ENCODE results near the gene ARL3.
A peak's percentile ranks its signal among the peaks of the same experiment; 100 is the strongest.

Gene ARL3

GRCh38 chr10:102633287-102633686 is 80.9 kb downstream of the ARL3 start:
- peak; percentile 27 to 48 for DNase-seq

DNA sequence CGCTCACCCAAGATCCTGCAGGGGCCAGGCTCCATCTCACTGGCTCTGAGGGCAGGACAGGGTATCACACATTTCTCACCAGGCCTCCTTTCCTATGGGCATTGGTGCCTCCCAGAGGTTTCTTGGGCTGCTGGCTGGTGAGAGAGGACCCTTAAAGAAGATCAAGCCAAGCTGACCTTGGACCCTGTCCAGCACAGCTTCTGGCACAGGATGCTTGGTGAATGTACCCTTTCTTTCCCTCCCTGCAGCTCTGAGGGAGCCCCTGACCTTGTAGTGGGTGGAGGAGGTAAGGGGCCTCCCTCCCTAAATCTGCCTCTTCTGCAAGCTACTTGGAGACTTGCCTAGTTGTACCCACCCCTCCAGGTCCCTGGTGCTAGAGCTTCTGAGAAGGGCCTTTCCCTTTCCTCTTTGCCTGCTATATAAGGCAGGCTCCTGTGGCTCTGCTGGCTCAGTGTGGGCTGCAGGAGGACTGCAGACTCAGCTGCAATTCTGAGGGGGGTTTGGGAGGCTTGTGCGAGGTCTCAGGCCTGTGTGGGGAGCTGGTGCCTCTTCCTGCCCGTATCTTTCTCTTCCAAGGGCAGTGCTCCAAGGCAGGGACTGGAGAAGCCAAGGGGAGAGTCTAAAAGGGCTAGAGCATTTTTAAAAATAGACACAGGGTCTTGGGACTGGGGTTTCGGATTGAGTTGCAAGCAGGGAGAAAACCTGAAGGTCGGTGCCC is 81.6 kb downstream of the ARL3 start:
- DNase-seq: no peak

DNA sequence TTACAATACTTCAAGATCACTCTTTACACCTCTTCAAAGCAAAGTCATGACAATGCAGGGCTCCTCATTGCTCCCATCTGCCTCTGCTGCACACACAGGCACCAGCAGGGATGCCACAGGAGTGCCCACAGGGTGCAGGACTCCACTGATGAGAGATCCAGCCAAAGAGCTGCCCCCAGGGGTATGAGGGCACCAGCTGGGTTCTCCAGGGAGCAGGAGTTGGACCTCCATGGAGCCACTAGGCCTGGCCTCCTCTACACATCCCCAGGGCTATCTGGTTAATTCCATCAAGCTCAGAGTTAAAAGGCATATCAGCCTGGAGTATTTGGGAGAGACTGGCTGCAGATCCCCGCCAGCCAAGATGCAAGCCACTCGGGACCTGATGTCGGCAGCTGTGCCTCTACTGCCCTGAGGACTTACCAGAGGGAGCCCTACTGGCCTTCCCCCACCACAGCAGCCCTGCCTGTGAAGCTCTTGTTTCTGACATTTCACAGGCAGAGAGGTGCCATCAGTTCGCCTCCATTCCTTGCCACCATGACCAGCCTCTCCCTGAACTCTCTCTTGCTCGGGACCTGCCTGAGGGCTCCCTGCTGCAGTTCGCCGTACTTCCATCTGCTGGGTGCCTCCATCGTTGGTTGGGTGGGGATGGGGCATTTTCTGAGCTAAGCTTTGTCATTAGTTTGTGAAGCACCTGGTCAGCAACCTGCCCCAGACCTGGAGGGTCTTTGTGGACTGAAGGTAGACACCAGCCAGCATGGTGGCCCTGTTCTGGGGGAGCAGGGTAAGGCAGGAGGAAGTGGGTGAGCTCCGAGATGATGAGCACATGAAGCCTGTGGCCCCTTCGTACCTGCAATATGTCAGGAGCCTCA is 82.4 kb downstream of the ARL3 start:
- no peak for DNase-seq

DNA sequence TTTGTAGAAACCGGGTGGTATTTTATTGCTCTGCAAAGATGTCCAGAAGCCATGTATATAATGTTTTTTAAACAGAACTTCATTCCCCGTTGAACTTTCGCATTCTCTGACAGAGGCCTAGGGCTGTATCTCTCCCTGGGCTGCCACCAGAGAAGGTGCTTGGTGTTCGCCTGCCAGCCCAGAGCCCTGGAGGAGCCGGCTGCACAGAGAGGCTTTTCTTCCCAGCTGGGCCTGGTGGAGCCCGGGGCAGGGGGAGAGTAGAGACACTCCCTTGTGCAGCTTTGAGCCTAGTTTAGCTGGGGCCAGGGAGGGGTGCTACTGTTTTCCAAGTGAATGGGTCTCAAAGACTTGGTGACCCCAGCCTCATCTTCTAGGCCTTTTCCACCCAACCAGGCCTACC is 83.5 kb downstream of the ARL3 start:
- no peak for DNase-seq

DNA sequence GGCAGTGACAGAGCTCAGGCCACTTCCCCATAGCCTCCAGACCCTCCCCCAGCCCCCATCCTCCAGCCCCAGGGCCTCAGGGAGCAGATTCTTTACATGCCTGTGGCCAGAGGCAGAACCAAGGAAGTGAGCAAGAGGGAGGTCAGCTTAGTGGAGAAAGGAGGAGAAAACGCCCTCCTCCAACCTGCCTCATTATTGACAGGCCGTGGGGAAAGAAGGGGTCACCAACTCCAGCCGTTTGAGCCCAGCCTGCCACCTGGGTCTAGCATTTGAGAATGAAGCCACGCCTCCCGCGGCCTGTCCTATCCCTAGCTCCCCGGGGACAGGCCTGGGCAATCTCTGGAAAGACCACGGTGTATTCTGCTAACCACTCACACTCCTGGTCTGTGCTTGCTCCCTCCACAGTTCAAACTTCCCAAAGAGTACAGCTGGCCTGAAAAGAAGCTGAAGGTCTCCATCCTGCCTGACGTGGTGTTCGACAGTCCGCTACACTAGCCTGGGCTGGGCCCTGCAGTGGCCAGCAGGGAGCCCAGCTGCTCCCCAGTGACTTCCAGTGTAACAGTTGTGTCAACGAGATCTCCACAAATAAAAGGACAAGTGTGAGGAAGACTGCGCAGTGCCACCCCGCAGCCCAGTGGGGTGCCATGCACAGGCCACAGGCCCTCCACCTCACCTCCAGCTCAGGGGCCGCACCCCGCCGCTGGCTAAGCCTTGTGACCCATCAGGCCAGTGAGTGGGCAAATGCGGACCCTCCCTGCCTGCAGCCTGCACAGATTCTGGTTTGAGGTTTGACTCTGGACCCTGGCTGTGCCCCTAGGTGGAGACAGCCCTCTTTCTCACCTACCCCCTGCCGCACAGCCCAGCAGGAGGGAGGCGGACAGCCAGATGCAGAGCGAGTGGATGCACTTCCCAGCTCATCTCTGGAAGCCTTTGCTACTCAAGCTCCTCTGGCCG is 84.3 kb downstream of the ARL3 start:
- no peak for DNase-seq

DNA sequence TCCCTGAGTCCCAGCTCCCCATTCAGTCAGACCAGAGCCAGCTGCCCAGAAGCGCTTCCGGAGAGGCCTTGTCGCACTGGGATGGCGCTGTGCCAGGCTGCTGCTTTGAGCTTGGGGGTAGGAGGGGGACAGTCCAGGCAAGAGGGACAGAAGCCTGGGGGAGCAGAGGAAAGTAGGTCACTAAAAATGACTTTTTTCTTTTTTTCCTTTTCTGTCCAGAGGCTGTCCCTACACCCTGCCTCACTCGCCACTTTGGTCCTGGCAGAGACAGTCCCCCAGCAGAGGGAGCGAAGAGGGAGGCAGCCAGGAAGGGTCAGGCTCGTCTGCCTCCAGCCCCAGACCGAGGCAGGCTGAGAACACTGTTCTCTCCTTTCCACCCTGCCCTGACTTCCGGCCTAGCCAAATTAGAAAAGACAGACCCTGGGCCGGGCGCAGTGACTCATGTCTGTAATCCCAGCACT is 85.7 kb downstream of the ARL3 start:
- DNase-seq: no peak

DNA sequence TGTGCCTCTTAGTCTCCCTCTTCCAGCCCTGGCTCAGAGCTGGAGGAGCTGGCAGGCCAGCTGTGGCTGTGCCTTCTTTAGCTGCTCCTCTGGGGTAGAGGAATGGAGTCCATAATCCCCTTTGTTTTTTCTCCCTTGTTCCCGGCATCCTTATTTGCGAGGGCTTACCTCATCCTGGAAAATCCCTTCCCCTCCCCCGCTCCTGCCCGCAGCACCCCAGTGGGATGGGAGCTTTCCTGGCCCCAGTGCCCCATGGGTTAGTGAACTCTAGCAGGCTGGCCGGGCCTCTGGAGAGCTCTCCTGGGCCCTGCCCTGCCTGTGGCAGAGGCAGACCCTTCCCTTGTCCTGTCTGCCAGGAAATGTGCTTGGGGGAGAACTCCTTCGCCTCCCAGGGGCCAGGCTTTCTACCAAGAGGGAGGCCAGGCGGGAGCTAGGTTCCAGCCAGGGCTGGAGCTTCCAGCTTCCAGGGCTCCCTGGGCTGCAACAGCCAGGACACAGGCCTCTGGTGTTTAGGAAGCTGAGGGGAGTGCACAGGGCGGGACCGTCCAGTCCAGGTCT is 86.4 kb downstream of the ARL3 start:
- no peak for DNase-seq

- DNase-seq: no peak
These were observed 86.9 kb downstream of the ARL3 start for GRCh38 chr10:102627291-102627735.

DNA sequence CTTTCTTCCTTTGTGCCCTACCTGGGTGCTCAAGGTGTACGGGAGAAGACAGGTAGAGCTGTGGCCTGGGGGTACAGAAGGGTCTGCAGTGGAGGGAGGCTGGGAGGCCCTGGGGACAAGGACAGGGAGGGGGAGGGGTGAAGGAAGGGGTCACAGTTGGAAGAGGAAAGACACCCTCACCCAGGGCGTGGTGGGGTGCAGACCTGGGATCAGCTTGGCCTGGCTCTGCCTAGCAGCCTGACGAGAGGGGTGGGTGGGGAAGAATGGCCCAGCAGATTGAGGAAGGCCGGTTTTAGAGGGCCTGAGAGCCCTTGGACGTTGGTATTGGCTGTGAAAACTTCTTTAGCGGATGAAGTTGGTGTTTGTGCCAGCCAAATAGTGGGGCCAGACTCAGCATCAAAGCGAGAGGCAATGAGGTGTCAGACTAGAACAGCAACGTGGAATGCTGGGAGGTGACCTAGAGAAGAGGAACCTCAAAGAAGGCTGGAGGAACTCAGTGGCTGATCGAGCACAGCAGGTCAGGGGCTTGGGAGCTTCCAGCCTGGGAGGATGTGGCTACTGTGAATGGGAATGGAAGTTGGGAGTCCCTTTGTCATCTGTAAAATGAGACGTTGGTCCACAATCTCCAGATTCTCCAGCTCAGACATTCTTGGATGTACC is 88.0 kb downstream of the ARL3 start:
- DNase-seq: no peak

DNA sequence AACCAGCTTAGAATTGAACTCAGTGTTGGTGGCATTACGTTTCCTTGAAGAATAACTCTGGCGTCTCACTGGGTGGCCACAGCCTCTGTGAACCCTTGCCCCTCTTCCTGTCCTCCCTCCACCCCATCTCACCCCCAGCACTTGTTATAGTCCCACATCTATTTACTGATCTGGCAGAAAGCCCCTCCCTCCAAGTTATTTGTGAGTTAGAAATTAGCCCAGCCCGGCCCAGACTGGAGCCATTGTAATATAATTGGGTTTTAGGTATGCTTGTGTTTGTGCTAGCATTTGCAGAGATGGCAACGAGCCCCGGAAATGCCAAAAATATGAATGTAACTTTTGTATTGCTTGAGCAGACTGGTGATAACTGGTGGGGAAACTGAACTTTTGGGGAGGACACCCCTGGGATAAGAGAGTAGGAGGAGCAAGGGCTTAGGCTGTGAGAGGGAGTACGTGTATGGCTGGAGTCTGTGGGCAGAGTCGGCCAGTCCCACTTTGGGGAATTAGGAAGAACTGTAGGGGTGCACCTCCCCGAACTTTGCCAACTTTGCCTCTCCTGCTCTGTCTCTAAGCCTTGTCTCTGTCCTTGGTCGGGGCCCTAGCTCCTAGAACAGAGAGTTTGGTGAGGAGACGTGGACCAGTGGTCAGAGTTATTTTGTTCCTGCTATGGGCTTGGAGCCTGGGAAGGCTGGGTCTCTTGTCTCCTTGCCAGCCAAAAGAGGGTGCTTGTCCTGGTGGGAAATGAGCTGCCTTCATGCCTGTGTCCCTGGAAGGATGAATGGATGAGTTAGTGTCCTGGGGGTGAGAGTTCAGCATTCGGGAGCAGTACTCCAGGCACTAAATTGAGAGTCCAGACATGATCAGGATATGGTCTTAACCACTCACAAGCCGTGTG is 89.2 kb downstream of the ARL3 start:
- no peak for DNase-seq

- no peak for DNase-seq
These were observed 90.1 kb downstream of the ARL3 start for GRCh38 chr10:102624094-102624493.
